Activated B cell treated with CpG ODN at 0.5 μM for 24 hours (primary cell): ENCODE results near the gene OR1J2. TPM values are rescaled to one million over a fixed set of nuclear protein-coding genes. Genes with fewer than 3 reads are reported as not detected.

Experiments
- ATAC-seq: fragments of 200-7000 bp; cut with Tn5 transposase; one replicate; pipeline ENCODE4 v1.10.0; 2021; ENCODE audit warnings: low read depth, mild to moderate bottlenecking, moderate library complexity
- CTCF ChIA-PET: fragments of 350-600 bp; sonication (Branson Sonifier 250); formaldehyde crosslinking; loops from one replicate; lab custom pipeline; 2021; ENCODE audit warnings: antibody characterized with exemption; lab: Charles Lee
- POLR2A ChIA-PET: fragments of 350-600 bp; sonication (Branson Sonifier 250); formaldehyde crosslinking; loops from one replicate; lab custom pipeline; 2021; ENCODE audit warnings: antibody characterized with exemption; lab: Charles Lee
- DNase-seq: peaks from one replicate; pipeline ENCODE4 v3.0.0; 2022
- H3K27ac Mint-ChIP-seq: one replicate; pipeline ENCODE4 v1.8.0; 2020; ENCODE audit warnings: mixed read lengths
- H3K27me3 Mint-ChIP-seq: one replicate; pipeline ENCODE4 v1.8.0; 2021; ENCODE audit warnings: mixed read lengths
- H3K36me3 Mint-ChIP-seq: one replicate; pipeline ENCODE4 v1.8.0; 2021; ENCODE audit warnings: low read depth, mixed read lengths
- H3K4me1 Mint-ChIP-seq: one replicate; pipeline ENCODE4 v1.8.0; 2021; ENCODE audit warnings: mixed read lengths
- H3K4me3 Mint-ChIP-seq: one replicate; pipeline ENCODE4 v1.8.0; 2020; ENCODE audit warnings: mild to moderate bottlenecking, mixed read lengths
- H3K9me3 Mint-ChIP-seq: one replicate; pipeline ENCODE4 v1.8.0; 2020; ENCODE audit warnings: mixed read lengths
- intact Hi-C: fragments of 100-400 bp; cut with micrococcal nuclease; formaldehyde crosslinking; loops from one replicate; pipeline ENCODE4 v1.15.1; 2024
- total RNA-seq: library from RNA; stranded (reverse); gene quantifications from 2 replicates; pipeline ENCODE4 v1.2.3, GENCODE V29; 2022
- TF ChIP-seq, protein P1 (sequence below): fragments of 200-600 bp; IDR thresholded peaks from one replicate; pipeline ENCODE4 v1.8.0; 2022; ENCODE audit warnings: antibody characterized with exemption, mild to moderate bottlenecking

Gene OR1J2
- total RNA-seq, 1 donor from 2014 or later = not detected

GRCh38 chr9:122479062-122479461 is 31.5 kb upstream of the OR1J2 start:
- intact Hi-C loops = no loop called here
- CTCF ChIA-PET = interaction anchor here (1.4 kb wide), 1 partner anchor 20 kb away, joined by 5 read pairs; no protein-coding TSS in a partner anchor
- Mint-ChIP-seq H3K9me3 (no peaks in the 10 kb centered on the region), H3K27me3 (peaks cover 40% of the 10 kb centered on the region), H3K4me3 (no peak overlapping the region), H3K27ac (no peak overlapping the region), H3K36me3 (no peaks in the 10 kb centered on the region), H3K4me1 (no peaks in the 10 kb centered on the region)
- POLR2A ChIA-PET = no interaction called here
- ATAC-seq = no peak
- DNase-seq = no peak
- TF ChIP-seq, protein P1, sequence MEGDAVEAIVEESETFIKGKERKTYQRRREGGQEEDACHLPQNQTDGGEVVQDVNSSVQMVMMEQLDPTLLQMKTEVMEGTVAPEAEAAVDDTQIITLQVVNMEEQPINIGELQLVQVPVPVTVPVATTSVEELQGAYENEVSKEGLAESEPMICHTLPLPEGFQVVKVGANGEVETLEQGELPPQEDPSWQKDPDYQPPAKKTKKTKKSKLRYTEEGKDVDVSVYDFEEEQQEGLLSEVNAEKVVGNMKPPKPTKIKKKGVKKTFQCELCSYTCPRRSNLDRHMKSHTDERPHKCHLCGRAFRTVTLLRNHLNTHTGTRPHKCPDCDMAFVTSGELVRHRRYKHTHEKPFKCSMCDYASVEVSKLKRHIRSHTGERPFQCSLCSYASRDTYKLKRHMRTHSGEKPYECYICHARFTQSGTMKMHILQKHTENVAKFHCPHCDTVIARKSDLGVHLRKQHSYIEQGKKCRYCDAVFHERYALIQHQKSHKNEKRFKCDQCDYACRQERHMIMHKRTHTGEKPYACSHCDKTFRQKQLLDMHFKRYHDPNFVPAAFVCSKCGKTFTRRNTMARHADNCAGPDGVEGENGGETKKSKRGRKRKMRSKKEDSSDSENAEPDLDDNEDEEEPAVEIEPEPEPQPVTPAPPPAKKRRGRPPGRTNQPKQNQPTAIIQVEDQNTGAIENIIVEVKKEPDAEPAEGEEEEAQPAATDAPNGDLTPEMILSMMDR = no peak

DNA sequence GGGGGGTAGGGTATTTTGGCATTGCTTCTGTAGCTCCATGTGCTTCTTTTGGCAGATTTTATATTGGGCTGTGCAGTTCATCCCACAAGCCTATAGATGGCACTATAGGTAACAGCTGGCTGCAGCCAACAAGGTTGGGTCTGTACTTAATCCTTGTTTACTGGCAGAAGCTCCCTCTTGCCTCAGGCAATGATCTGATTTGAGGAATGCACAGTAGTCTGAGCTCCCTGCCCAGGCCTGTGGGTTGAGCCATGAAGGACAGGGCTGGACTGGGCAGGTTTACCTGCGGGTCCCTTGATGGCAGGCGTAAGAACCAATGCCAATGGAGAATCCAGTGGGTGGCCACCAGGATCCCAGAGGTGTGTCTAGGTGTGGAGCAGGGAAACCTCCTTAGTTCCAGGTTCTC is 11.7 kb upstream of the OR1J2 start:
- Mint-ChIP-seq H3K27ac (no peak overlapping the region), H3K4me3 (no peak overlapping the region), H3K36me3 (no peaks in the 10 kb centered on the region), H3K9me3 (peaks cover 13% of the 10 kb centered on the region), H3K27me3 (peaks cover 40% of the 10 kb centered on the region), H3K4me1 (no peaks in the 10 kb centered on the region)
- ATAC-seq = peak; percentile 52
- no peak for DNase-seq
- TF ChIP-seq, protein P1 = no peak
- CTCF ChIA-PET = interaction anchor here (0.7 to 1.6 kb wide), 6 partner anchors 12 to 310 kb away, joined by 3 to 5 read pairs (median 4); partner anchors contain the start of gene OR1N1
- POLR2A ChIA-PET = no interaction called here
- intact Hi-C loops = no loop called here

DNA sequence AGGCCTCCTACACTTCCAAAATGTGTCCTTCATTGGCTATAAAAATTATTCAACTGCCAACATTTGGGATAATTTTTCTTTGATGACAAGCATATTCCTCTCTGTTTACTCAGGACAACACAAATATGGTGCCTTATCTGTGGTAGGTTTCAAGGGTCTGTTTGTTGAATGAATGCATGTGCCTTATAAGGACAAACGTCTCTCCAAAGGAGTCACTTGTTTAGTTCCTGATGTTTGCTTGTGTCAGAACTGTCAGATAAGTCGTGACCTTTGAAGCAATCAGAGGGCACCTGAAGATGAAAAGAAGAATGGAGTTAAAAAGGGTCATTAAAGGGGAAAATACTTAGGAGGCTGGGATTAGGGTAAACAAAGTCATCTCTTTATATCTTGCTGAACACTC is 3.6 kb upstream of the OR1J2 start:
- Mint-ChIP-seq H3K36me3 (no peaks in the 10 kb centered on the region), H3K27me3 (peaks cover 20% of the 10 kb centered on the region), H3K4me1 (no peaks in the 10 kb centered on the region), H3K9me3 (no peaks in the 10 kb centered on the region), H3K27ac (no peak overlapping the region), H3K4me3 (no peak overlapping the region)
- TF ChIP-seq, protein P1 = no peak
- POLR2A ChIA-PET = no interaction called here
- CTCF ChIA-PET = no interaction called here
- DNase-seq = no peak
- intact Hi-C loops = loop anchor here (10.0 kb wide), 1 partner anchor 62 kb away; no protein-coding TSS in a partner anchor
- ATAC-seq = no peak

- Mint-ChIP-seq H3K4me3 (no peak overlapping the region), H3K27ac (no peak overlapping the region), H3K9me3 (no peaks in the 10 kb centered on the region), H3K4me1 (no peaks in the 10 kb centered on the region), H3K36me3 (no peaks in the 10 kb centered on the region), H3K27me3 (peaks cover 15% of the 10 kb centered on the region)
- CTCF ChIA-PET = no interaction called here
- no peak for DNase-seq
- TF ChIP-seq, protein P1 = no peak
- intact Hi-C loops = no loop called here
- no peak for ATAC-seq
- POLR2A ChIA-PET = no interaction called here
Observed at GRCh38 chr9:122518226-122518625, 7.6 kb downstream of the OR1J2 start.

- Mint-ChIP-seq H3K27me3 (peaks cover 18% of the 10 kb centered on the region), H3K36me3 (no peaks in the 10 kb centered on the region), H3K4me3 (no peak within 1 kb of the TSS), H3K27ac (no peak within 1 kb of the TSS), H3K9me3 (no peaks in the 10 kb centered on the region), H3K4me1 (no peaks in the 10 kb centered on the region)
- DNase-seq = no peak
- intact Hi-C loops = no loop called here
- POLR2A ChIA-PET = no interaction called here
- CTCF ChIA-PET = no interaction called here
- TF ChIP-seq, protein P1 = no peak
- ATAC-seq = no peak
Observed at GRCh38 chr9:122518841-122519240, 8.2 kb downstream of the OR1J2 start, which contains the start of gene OR1J4. Gene OR1J4 (plus strand): TSS chr9:122519141. CDS start chr9:122519141, 0 bp downstream.
